ENCODE measurements around the gene PVALB. TPM values are rescaled to one million over a fixed set of nuclear protein-coding genes. Genes with fewer than 3 reads are reported as not detected.

The PVALB gene
- total and polyA plus RNA-seq, 2 of the 4 experiments (the other 2 are of a cell fraction), result not detected

- POLR2A ChIA-PET (ENCODE audit: unreplicated experiment), result no interaction called here
- TF ChIP-seq BHLHE40 (IDR thresholded peaks at IDR 0.05; ENCODE audit: low read depth, low read length) (no peak), NFE2L2 (IDR thresholded peaks at IDR 0.05; ENCODE audit: low read depth, low read length) (no peak), SMC3 (IDR thresholded peaks at IDR 0.05; ENCODE audit: low read depth, low read length) (no peak), RAD21 (IDR thresholded peaks at IDR 0.05; ENCODE audit: low read length) (no peak), RCOR1 (IDR thresholded peaks at IDR 0.05; ENCODE audit: insufficient replicate concordance, low read length) (no peak), FOS (IDR thresholded peaks at IDR 0.05; ENCODE audit: low read depth, low read length) (no peak), RFX5 (IDR thresholded peaks at IDR 0.05; ENCODE audit: low read depth, low read length) (no peak), USF2 (IDR thresholded peaks at IDR 0.05; ENCODE audit: low read depth, low read length) (no peak), CTCF (conservative IDR thresholded peaks at IDR 0.05; ENCODE audit: low read depth, low read length) (no peak), MAZ (IDR thresholded peaks at IDR 0.05; ENCODE audit: borderline replicate concordance, low read depth, low read length) (no peak), ELK1 (IDR thresholded peaks at IDR 0.05; ENCODE audit: borderline replicate concordance, low read depth, low read length) (no peak), CEBPB (IDR thresholded peaks at IDR 0.05; ENCODE audit: low read depth, low read length) (no peak), POLR2A (IDR thresholded peaks at IDR 0.05; ENCODE audit: low read depth, low read length) (no peak), CHD1 (IDR thresholded peaks at IDR 0.05; ENCODE audit: low read depth, low read length) (no peak), MAFK (IDR thresholded peaks at IDR 0.05; ENCODE audit: low read depth, low read length) (no peak)
- Histone ChIP-seq H2AK5ac (ENCODE audit: low read depth, low read length) (no peak overlapping the region), H3K9me1 (ENCODE audit: insufficient read depth, low read length) (no peaks in the 10 kb centered on the region), H3K79me1 (ENCODE audit: low read depth in 1 of 2, low read length in 2 of 2) (no peaks in the 10 kb centered on the region), H3K4ac (ENCODE audit: low read depth, low read length) (no peak overlapping the region), H2AK9ac (replicated peaks; ENCODE audit: low read depth, low read length, poor library complexity) (no peak overlapping the region), H4K20me1 (ENCODE audit: insufficient read depth, low read length) (no peaks in the 10 kb centered on the region), H3K4me1 (ENCODE audit: control insufficient read depth, insufficient read depth, low read length) (no peaks in the 10 kb centered on the region), H4K5ac (ENCODE audit: low read depth, low read length) (no peak overlapping the region), H3K27ac (ENCODE audit: insufficient read depth, low read length) (no peak overlapping the region), H2AFZ (replicated peaks; ENCODE audit: low read length, poor library complexity) (no peak overlapping the region), H3K27me3 (ENCODE audit: control insufficient read depth, insufficient read depth, low read length) (peaks cover 11% of the 10 kb centered on the region), H3K9ac (ENCODE audit: low read depth, low read length) (no peak overlapping the region), H3K56ac (ENCODE audit: extremely low read depth, insufficient read depth, low read length) (no peak overlapping the region), H4K8ac (ENCODE audit: low read depth in 2 of 2, low read length in 2 of 2) (no peak overlapping the region), H2BK20ac (ENCODE audit: low read depth, low read length) (no peak overlapping the region), H3K4me2 (ENCODE audit: low read depth, low read length) (no peak overlapping the region), H3K14ac (replicated peaks; ENCODE audit: low read depth, low read length) (no peak overlapping the region), H3K4me3 (ENCODE audit: insufficient read depth, low read depth, low read length) (no peak overlapping the region), H2BK15ac (ENCODE audit: low read depth, low read length) (no peak overlapping the region), H3K23ac (ENCODE audit: low read depth, low read length) (no peak overlapping the region), H3K9me3 (ENCODE audit: control insufficient read depth, insufficient read depth, low read length) (no peaks in the 10 kb centered on the region; the same call in 1 of the 2 replicates), H4K91ac (ENCODE audit: insufficient read depth, low read depth, low read length) (no peak overlapping the region), H3K36me3 (ENCODE audit: control insufficient read depth, insufficient read depth, low read length) (no peaks in the 10 kb centered on the region), H2BK120ac (ENCODE audit: low read depth, low read length) (no peak overlapping the region), H2BK5ac (ENCODE audit: low read depth, low read length, poor library complexity, severe bottlenecking) (peak overlapping the region; percentile 87), H3K18ac (ENCODE audit: low read depth, low read length) (no peak overlapping the region)
- WGBS, 2 experiments (ENCODE audit: extremely low coverage in 2 of 2, insufficient read length in 1 of 2), result 28% methylated on average over 5 of the region's 10 CpGs; no CpG with 5 or more reads in 1 of the 2 experiments
- CTCF ChIA-PET, result interaction anchor here (0.8 kb wide), 1 partner anchor 16 kb away, joined by 5 read pairs; no protein-coding TSS in a partner anchor
- intact Hi-C loops (cut with micrococcal nuclease) (no loop called here), in situ Hi-C loops (cut with MboI; ENCODE audit: low sequenced_read_pairs) (no loop called here), dilution Hi-C loops (cut with HindIII; ENCODE audit: low sequenced_read_pairs, unreplicated experiment) (no loop called here)
- no TSS peak for BruUV-seq (replicated peaks)
- DNase-seq (no peak), ATAC-seq (ENCODE audit: low read depth) (no peak)
Observed at GRCh38 chr22:36838119-36839030, 21.5 kb upstream of the PVALB start.
